ENCODE results near the gene PLXNA2.

- TF ChIP-seq ZNF274 (IDR thresholded peaks at IDR 0.05; ENCODE audit: low read depth, low read length) (no peak), JUND (IDR thresholded peaks at IDR 0.05) (no peak), CTCF (IDR thresholded peaks at IDR 0.05 in 2 of 3, conservative IDR thresholded peaks at IDR 0.05 in 1 of 3; ENCODE audit: borderline replicate concordance in 1 of 3, insufficient read depth in 1 of 3, low read depth in 2 of 3, low read length in 2 of 3) (no peak), EZH2 (IDR thresholded peaks at IDR 0.05) (no peak), POLR2AphosphoS5 (IDR thresholded peaks at IDR 0.05; ENCODE audit: low read depth, low read length) (no peak), EZH2phosphoT487 (IDR thresholded peaks at IDR 0.05; ENCODE audit: borderline replicate concordance) (no peak), EGR1 (IDR thresholded peaks at IDR 0.05; ENCODE audit: low read depth) (no peak), SRF (IDR thresholded peaks at IDR 0.05; ENCODE audit: low read depth) (no peak), POLR2A (IDR thresholded peaks at IDR 0.05; ENCODE audit: borderline replicate concordance, extremely low read depth, insufficient read depth, insufficient read length) (no peak)
These were observed 244.8 kb downstream of the PLXNA2 start for GRCh38 chr1:207999274-207999915.

Measured in HCT116 (cell line).